Measurements from ENCODE around the gene NSMCE3.

DNA sequence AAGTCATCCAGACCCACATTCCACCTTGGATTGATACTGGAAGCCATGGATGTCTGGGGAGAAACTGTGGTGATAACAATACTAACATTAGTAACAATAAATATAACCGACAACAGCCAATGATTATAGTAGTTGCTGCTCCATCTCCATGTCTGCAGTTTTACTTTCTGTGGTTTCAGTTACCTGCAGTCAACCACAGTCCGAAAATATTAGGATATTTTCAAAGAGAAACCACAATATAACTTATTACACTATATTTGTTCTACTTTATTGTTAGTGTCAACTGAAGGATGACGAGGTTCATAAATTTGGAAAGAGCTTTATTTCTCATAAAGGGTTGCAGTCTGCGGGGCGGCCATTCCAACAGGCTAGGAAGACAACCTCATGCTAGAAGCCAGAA is 2.6 kb upstream of the NSMCE3 start:
- TF ChIP-seq ZFP3 (CRISPR knock-in tag; IDR thresholded peaks at IDR 0.05) (no peak), ARNTL (CRISPR knock-in tag; IDR thresholded peaks at IDR 0.05; ENCODE audit: borderline replicate concordance, low read depth) (no peak)
- TF ChIP-seq, protein P1, sequence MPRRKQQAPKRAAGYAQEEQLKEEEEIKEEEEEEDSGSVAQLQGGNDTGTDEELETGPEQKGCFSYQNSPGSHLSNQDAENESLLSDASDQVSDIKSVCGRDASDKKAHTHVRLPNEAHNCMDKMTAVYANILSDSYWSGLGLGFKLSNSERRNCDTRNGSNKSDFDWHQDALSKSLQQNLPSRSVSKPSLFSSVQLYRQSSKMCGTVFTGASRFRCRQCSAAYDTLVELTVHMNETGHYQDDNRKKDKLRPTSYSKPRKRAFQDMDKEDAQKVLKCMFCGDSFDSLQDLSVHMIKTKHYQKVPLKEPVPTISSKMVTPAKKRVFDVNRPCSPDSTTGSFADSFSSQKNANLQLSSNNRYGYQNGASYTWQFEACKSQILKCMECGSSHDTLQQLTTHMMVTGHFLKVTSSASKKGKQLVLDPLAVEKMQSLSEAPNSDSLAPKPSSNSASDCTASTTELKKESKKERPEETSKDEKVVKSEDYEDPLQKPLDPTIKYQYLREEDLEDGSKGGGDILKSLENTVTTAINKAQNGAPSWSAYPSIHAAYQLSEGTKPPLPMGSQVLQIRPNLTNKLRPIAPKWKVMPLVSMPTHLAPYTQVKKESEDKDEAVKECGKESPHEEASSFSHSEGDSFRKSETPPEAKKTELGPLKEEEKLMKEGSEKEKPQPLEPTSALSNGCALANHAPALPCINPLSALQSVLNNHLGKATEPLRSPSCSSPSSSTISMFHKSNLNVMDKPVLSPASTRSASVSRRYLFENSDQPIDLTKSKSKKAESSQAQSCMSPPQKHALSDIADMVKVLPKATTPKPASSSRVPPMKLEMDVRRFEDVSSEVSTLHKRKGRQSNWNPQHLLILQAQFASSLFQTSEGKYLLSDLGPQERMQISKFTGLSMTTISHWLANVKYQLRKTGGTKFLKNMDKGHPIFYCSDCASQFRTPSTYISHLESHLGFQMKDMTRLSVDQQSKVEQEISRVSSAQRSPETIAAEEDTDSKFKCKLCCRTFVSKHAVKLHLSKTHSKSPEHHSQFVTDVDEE (CRISPR knock-in tag; IDR thresholded peaks at IDR 0.05): no peak

All from SK-N-SH treated with all-trans-retinoic acid at 6 μM for 48 hours (cell line).